ENCODE data around the gene TPM4.

The TPM4 gene

DNA sequence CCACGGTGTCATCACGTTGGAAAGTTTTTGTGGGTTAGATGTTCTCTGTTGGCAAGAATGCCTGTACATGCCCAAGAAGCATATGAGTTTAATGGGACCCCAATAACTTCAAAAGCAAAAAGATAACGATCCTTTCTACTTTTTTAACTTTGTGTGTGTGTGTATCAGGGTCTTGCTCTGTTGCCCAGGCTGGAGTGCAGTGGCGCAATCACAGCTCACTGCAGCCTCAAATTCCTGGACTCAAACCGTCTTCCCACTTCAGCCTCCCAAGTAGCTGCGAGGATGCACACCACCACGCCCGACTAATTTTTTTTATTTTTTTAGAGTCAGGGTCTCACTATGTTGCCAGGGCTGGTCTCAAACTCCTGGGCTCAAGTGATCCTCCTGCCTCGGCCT lies 34.3 kb upstream of the TPM4 start:
- DNase-seq (ENCODE audit: low read depth) = no peak

GRCh38 chr19:16042533-16043085 lies 33.7 kb upstream of the TPM4 start:
- no peak for DNase-seq (ENCODE audit: low read depth)

- no peak for DNase-seq (ENCODE audit: low read depth)
Measured at GRCh38 chr19:16043156-16043757, 33.0 kb upstream of the TPM4 start.

- no peak for DNase-seq (ENCODE audit: low read depth)
Measured at GRCh38 chr19:16044746-16045145, 31.5 kb upstream of the TPM4 start.

DNA sequence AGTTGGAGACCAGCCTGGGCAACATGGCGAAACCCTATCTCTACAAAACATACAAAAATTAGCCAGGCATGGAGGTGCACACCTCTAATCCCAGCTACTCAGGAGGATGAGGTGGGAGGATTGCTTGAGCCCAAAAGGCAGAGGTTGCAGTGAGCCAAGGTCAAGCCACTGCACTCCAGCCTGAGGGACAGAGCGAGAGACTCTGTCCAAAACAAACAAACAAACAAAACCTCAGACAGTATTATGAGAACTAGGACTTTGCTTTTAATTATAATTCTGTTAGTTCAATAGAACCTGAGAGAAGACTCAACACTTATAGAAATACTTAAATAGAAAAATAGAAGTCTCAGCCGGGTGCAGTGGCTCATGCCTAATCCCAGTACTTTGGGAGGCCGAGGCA lies 31.1 kb upstream of the TPM4 start:
- no peak for DNase-seq (ENCODE audit: low read depth)

GRCh38 chr19:16045893-16046292 lies 30.4 kb upstream of the TPM4 start:
- DNase-seq (ENCODE audit: low read depth) = no peak

- no peak for DNase-seq (ENCODE audit: low read depth)
Measured at GRCh38 chr19:16048583-16048982, 27.7 kb upstream of the TPM4 start.

- DNase-seq (ENCODE audit: low read depth) = peak; percentile 17
Measured at GRCh38 chr19:16051254-16052025, 24.9 kb upstream of the TPM4 start.

DNA sequence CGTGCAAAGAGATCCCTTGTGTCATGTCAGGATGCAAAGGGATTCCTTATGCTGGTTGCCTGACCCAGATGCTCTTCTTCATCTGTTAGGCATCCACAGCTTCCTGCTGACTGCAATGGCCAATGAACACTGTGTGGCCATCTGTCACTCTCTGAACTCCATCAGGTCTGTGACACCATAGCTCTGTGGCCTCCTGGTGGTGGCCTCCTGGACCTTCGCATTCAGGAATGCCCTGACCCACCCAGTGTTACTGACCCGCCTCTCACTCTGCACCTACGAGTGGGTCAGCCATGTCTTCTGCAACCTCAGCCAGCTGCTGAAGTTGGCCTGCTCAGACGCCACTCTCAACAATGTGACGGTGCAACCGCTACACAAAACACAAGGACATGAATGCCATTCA lies 23.9 kb upstream of the TPM4 start:
- no peak for DNase-seq (ENCODE audit: low read depth)

DNA sequence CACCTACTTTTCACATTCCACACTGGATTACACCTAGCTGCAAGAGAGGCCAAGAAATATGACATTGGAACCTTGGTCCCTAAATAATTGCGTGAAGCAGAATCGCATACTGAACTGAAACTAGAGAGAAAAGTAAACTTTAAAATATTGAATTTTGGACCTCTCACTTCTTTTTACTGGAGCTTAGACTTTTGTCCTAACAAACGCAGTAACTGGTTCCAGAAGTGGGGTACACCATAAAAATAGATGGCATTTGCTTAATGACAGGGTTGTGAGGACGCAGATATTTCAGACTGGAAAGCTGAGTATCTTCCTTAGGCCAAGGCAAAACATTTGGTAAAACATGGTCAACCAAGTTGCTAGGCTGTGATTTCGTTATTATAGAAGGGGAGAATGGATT lies 19.2 kb upstream of the TPM4 start:
- no peak for DNase-seq (ENCODE audit: low read depth)

- no peak for DNase-seq (ENCODE audit: low read depth)
Measured at GRCh38 chr19:16060294-16060693, 16.0 kb upstream of the TPM4 start.

DNA sequence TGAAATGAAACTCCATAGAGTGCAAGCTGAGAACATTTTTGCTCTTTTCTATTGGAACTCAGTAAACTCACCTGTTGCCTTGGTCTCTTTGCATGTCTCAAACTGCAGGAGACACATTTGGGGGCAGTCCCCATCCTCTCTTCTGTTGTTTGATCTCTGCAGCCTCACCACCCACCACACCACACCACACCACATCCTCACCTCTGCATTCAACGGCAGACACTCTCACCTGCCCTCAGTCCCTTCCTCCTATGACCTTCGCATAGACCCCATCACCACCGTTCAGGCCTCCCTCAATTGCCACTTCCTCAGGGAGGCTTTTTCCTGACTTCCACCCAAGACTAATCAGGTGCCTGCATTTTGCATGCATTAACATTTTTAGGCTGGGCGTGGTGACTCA lies 14.4 kb upstream of the TPM4 start:
- no peak for DNase-seq (ENCODE audit: low read depth)

DNA sequence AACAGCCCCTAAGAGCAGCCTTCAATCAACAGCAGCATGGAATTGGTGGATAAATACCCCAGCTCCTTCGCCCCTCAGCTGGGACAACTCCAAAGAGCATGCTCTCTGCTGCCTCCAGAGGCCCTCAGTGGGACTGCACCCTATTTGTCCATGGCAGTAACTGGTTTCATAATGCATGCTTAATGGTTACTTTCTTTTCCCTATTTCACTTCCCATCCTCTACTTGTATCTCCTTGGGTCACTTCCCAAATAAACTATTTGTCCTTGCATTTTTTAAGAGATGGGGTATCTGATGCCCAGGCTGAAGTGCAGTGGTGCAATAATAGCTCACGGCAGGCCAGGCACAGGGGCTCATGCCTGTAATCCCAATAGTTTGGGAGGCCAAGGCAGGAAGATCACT lies 13.5 kb upstream of the TPM4 start:
- DNase-seq (ENCODE audit: low read depth) = peak; percentile 53

DNA sequence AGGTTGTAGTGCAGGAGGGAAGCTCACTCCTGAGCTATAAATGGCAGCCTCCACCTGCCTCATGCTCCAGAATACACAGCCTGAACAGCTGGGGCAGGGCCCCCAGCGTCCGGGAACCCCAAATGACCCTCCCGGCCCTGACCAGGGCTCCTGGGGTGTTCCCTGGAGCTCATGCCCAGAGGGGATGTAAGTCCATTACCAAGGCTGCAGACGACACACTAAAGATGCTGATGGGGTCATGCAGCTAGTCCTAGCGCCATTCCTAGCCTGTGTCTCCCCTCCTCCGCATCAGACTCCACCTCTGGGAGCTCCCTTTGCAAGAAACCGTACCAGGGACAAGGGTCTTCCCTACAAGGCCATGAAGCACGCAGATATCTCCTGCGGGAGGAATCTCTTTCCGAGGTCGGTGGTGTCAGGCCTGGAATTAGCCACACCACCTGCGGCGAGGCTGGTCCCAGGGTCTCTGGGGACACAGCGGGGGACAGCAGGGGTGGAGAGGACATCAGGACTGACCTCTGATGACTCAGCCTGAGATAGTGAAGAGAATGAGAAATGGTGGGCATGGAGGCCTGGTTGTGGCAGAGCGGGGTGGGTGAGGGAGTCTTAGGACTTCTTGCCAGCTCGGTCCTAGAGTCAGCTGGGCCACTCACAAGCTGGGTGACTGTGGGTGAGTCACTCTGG lies 11.9 kb upstream of the TPM4 start:
- no peak for DNase-seq (ENCODE audit: low read depth)

DNA sequence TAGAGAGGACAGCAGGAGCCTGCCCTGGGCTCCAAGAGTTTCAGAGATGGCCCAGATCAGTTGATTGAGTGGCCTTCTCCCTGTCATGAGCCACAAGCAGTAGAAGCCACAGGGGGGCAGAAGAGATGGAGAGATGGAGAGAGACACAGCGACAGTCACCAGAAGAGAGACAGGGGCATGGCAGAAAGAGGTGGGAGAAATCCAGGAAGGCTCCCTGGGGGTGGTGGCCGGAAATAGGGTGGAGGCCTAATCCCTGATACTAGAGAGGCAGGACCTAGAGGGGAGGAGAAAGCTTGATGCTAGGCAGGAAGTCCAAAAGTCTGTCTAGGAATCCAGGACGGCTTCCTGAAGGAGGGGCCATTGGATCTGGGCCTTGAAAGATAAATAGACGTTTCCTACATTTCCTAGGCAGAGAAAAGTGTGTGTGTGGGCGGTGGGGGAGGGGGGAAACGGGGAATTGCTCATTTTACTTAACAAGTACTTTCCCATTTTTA lies 9.6 kb upstream of the TPM4 start:
- DNase-seq (ENCODE audit: low read depth) = peak; percentile 35

DNA sequence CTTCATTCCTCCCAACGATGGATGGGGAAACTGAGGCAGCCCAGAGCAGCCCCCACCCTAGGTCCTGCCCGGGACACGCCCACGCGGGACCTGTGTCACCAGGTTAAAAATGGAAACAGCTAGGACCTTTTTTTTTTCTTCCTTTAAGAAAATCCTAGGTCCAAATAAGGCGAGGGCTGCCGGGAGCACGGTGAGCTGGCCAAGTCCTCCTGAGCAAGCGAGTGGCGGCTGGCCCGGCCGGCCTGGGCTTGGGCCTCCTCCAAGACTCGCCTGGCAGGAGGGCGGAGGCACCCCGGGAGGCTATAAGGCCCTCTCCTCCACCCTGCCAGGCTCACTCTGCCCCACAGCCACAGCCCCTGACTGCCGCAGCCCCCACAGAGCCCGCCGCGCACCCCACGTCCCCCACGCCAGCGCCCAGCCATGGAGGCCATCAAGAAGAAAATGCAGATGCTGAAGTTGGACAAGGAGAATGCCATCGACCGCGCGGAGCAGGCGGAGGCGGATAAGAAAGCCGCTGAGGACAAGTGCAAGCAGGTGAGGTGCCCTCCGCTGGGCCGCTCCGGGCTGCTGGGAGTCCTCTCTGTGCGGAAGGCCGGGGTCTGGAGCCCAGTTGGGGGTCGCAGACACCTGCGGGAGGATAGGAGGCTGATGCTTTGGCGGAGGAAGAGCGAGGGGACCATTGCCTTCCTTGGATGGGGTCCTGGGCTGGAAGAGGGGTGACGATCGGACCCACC lies 8.9 kb upstream of the TPM4 start:
- DNase-seq (ENCODE audit: low read depth) = no peak

DNA sequence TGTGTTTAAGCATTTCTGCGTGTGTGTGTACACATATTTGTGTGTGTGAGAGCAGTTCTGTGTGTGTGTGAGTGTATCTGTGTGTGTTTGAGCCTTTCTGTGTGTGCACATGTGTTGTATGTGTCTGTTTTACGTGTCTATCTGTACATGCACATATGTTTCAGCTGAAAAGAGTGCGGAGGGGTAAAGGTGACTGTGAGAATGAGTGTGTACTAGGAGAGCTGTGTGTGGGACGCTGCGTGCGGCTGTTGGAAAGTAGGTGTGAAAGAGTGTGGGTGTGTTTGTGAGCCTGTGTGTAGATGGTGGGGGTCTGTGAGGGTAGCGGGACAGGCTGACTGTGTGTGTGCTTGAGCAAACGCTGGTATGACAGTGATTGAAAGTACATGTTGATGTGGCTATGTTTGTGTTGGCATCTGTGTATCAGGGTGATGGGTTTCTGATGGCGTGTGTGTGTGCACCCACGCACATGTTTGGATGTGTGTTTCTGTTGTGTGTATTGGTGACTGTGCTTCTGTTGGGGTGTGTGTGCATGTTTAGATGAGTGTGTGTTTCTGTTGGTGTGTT lies 7.5 kb upstream of the TPM4 start:
- DNase-seq (ENCODE audit: low read depth) = no peak

DNA sequence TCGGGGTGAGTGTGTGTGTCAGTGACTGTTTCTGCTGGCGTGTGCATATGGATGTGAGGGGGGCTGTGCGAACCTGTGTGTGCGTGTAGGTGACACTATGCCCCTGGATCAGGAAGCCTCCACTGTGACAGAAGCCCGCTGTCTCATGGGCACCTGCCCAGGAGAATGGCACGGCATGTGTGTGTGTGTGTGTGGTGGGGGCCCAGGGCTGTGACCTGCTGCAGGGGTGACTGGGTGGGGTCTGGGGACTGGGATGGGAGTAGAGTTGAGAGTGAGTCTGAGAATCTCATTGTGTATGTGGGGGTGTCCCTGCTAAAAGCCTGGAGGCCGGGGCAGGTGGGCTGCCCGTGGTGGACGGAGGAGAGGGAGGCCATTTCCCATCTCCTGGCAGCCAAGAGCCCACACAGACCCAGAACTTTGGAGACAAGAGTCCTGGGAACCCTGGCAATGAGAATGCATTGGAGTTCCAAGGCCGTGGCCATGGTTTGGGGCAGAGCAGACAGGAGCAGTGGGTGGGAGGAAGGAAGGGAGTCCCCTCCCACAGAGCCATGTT lies 6.4 kb upstream of the TPM4 start:
- DNase-seq (ENCODE audit: low read depth) = no peak

DNA sequence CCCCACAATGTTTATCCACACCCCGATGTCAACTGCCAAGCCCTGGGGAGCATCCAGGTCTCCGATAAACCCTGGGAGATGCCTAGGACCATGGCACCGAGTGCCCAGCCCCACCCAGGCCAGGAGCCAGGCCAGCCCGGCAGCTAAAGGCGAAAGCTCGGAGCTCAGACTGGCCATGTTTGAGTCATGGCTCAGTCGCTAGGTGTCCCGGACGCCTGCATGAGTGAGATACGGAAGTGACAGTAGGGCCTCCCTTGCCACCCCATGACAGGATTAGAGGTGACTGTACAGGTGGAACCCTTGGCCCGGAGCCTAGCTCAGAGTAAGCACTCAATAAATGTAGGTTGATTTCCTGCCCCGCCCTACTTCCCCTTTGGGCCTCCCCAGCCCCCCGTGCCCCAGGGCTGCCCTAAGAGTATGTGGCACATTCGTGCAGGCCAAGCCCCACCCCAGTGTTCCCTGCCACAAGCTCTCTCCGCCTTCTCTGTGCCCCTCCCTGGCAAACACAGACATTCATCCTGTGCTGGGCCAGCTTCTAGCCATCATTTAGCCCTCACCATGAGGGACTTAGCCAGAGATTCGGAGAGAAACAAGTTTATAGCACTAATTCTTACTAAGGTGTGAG lies 5.8 kb upstream of the TPM4 start:
- peak; percentile 84 for DNase-seq (ENCODE audit: low read depth)

GRCh38 chr19:16071072-16071691 lies 5.1 kb upstream of the TPM4 start:
- DNase-seq (ENCODE audit: low read depth) = no peak

DNA sequence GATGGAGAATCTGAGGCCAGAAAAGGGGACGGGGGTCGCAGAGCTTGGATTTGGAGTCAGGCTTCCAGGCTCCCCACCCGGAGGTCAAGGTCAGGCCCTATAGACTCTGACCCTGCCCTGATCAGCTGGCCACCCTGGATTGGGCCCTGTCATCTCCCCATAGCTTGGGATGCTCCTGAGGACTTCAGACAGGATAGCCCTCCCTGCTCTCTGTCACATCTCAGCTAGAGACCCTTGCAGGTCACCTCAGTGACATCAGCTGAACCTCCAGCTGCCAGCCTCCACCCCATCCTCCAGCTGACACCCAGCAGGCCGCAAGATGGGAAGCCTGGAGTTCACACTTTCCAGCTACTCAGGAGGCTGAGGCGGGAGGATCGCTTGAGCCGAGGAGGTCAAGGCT lies 2.8 kb upstream of the TPM4 start:
- DNase-seq (ENCODE audit: low read depth) = no peak
